T-helper 2 cell (primary cell): Measurements from ENCODE around the gene RAB3C.
A peak's percentile ranks its signal among the peaks of the same experiment; 100 is the strongest.

Source experiments
- DNase-seq, 5 experiments: peaks; one replicate each; pipeline versions ENCODE4 v3.0.0 to v3.0.0-alpha.2; 2012 to 2022

RAB3C gene

GRCh38 chr5:58737671-58738070 is 154.8 kb downstream of the RAB3C start:
- no peak for DNase-seq

- DNase-seq = no peak
Measured at GRCh38 chr5:58738336-58738735, 155.5 kb downstream of the RAB3C start.

- DNase-seq = no peak
Measured at GRCh38 chr5:58739051-58739450, 156.2 kb downstream of the RAB3C start.

GRCh38 chr5:58740956-58741355 is 158.1 kb downstream of the RAB3C start:
- DNase-seq = no peak

GRCh38 chr5:58745350-58745749 is 162.5 kb downstream of the RAB3C start:
- DNase-seq = no peak

- DNase-seq = no peak
Measured at GRCh38 chr5:58746321-58746720, 163.4 kb downstream of the RAB3C start.

- DNase-seq = no peak
Measured at GRCh38 chr5:58750036-58750435, 167.2 kb downstream of the RAB3C start.

- peak in 1 of 5 experiments; percentile 33 for DNase-seq
Measured at GRCh38 chr5:58751222-58751837, 168.5 kb downstream of the RAB3C start.

- no peak for DNase-seq
Measured at GRCh38 chr5:58752104-58752503, 169.2 kb downstream of the RAB3C start.

GRCh38 chr5:58753446-58753845 is 170.6 kb downstream of the RAB3C start:
- DNase-seq = no peak

GRCh38 chr5:58754250-58754649 is 171.4 kb downstream of the RAB3C start:
- no peak for DNase-seq

GRCh38 chr5:58755397-58755796 is 172.5 kb downstream of the RAB3C start:
- no peak for DNase-seq

- peak in 1 of 5 experiments; percentile 67 for DNase-seq
Measured at GRCh38 chr5:58759745-58760144, 176.9 kb downstream of the RAB3C start.

- DNase-seq = no peak
Measured at GRCh38 chr5:58760222-58760621, 177.3 kb downstream of the RAB3C start.

GRCh38 chr5:58761407-58761806 is 178.5 kb downstream of the RAB3C start:
- no peak for DNase-seq

GRCh38 chr5:58763390-58763789 is 180.5 kb downstream of the RAB3C start:
- DNase-seq = no peak

- DNase-seq = no peak
Measured at GRCh38 chr5:58764199-58764598, 181.3 kb downstream of the RAB3C start.

GRCh38 chr5:58765058-58765457 is 182.2 kb downstream of the RAB3C start:
- DNase-seq = peak in 1 of 5 experiments; percentile 14

- DNase-seq = no peak
Measured at GRCh38 chr5:58767104-58767503, 184.2 kb downstream of the RAB3C start.

- no peak for DNase-seq
Measured at GRCh38 chr5:58770136-58770535, 187.3 kb downstream of the RAB3C start.

GRCh38 chr5:58771796-58772195 is 188.9 kb downstream of the RAB3C start:
- DNase-seq = no peak

GRCh38 chr5:58773744-58774441 is 191.0 kb downstream of the RAB3C start:
- no peak for DNase-seq

- DNase-seq = no peak
Measured at GRCh38 chr5:58774937-58775336, 192.1 kb downstream of the RAB3C start.

GRCh38 chr5:58775701-58776262 is 192.9 kb downstream of the RAB3C start:
- no peak for DNase-seq
